Measurements from ENCODE around the gene SPATA31D4.
A peak's percentile ranks its signal among the peaks of the same experiment; 100 is the strongest.
"Not testable (repeated sequence)": the region's sequence is repeated elsewhere in the genome, so short reads cannot be mapped to it uniquely, and the experiment has no call there.

Gene SPATA31D4

DNA sequence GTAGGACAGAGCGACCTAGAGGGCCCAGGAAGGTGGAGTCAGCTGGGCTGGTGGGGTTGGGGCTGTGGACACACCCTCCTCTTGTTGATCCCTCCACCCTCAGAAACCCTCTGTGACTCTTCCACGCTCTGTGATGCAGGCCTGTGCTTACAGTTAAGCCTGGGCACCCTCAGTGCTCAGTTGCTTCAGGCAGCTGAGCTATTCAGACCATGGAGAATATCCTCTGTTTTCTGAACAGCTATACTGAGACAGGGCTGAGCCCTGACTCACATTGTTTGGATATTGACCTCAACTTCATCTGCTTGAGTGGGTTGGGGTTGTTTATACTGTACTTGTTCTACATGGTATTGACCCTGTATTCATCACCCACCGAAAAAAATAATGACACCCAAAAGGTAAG, at the start of gene SPATA31D4:
TSS of gene SPATA31D4 (plus strand) at position 124 of the 400 bp plus-strand sequence. CDS start at position 210, 86 bp downstream.
- not testable (repeated sequence) for DNase-seq

DNA sequence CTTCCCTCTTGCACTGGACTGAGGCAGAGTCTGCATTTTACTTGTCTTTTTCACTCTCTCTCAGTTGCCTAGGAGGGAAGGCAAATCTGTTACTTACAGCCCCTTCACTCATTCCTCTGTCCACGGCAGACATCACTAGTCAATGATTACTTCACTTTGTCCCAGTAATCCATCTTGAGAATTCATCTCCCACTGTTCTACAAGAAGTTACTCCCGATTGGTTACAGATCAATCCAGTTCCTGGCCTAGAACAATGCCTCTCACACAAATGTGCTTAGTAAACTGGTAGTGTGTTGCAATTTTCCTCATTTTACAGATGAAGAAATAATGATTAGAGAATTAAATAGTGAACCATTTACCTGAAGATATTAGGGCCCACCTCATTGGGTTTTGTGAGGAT, 49.7 kb upstream of the SPATA31D4 start:
- no peak for DNase-seq

DNA sequence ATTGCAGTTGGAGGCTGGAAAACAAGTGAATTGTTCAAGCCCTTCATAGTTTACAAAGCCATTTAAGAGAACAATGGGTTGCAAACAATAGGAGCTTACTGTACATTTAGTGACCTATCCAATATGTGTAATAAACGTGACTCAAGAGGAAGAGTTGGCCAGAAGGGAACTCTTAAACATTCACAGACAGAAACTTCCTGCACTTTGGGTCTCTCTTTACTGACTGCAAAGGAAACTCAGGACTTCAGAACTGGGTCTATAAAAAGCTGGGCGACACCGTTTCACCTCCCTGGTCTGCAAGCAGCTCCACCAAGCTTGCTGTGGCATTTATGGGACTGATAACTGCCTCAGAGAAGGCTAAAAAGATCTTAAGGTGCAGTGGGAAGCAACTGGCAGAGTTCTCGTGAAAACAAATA, 48.7 kb upstream of the SPATA31D4 start:
- DNase-seq = no peak

DNA sequence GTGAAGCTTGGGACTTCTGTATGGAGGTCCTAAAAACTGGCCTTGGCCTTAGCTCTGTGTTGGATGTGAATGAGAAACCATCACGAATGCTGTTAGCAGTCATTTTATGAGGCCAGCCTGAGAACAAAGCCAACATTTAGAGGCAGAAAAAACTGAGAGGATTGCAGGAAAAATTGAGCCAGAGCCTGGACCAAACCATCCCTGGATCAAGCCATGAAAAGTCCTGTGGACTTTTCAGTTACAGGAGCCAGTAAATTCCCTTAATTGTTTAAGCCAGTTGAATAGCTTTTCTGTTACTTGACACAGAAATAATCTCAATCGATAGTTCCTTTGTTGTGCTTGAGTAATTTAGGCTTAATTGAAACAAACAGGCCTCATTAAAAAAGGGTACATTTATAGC, 42.6 kb upstream of the SPATA31D4 start:
- DNase-seq = no peak

DNA sequence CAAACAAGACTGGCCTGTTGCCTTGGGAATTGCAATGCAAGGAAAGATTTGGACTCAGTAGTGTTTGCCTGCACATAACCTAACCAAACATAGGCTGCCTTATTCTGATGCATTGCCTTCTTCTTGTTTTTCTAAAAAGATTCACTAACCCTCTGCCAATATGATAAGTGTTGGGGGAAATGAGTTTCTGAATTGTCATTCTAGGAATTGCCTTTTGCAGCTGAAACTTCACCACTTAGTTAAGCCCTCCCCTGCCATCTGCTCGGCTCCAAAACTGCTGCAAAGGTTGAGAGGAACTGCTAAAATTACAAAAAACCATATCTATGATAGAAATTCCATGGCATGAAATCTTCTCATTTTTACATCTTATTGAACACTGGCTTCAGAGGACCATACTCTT, 41.6 kb upstream of the SPATA31D4 start:
- no peak for DNase-seq

DNA sequence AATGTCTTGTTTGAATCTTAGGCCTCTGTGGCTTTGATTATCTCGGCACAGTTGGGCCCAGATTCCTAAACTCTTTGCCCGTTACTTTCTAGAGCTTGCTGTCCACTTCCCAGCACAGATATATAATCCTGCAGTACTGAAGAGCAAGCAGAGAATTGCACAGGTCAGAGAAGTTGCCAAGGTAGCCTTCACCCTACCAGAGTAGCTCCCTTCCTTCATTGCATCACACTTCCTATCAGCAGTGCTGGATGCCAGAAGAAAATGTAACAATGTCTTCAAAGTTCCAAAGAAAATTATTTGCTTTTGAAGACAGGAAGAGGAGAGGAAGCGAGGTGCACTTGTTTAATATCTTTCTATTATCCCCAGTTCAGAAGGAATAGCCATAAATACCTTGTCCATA, 38.1 kb upstream of the SPATA31D4 start:
- DNase-seq = no peak

DNA sequence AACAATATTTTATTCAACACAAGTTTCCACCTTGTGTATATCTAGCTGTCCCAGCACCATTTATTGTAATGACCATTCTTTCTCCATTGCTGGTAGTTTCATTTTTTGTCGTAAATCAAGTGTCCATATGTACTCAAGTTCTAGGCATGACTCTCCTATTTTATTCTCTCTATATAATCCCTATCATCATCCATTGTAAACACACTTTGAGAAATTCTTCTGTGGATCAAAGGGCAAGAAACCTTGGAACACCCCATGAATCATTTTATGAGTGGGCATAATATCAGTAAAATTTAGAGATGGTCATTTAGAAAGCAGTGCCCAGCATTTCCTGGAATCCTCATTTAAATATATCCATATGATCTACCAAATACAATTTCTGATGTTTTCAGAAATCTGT, 35.8 kb upstream of the SPATA31D4 start:
- no peak for DNase-seq

DNA sequence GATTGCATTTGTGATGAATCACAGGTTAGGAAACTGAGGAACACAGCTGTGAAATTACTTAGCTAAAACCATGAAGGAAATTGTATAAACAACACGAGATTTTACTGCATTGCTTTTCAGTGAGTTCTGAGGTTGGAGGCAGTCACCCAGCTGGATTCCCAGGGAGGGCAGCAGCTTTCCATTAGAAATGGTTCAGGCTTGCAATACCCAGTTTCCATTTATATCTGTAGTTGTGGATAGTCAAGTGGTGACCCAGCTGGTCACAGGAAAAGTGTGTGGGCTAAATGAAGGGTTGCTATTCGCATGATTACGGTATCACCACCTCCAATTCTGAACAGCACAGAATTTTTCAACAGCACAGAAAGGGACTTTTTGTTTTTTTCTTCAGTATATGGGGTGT, 34.3 kb upstream of the SPATA31D4 start:
- DNase-seq = no peak

DNA sequence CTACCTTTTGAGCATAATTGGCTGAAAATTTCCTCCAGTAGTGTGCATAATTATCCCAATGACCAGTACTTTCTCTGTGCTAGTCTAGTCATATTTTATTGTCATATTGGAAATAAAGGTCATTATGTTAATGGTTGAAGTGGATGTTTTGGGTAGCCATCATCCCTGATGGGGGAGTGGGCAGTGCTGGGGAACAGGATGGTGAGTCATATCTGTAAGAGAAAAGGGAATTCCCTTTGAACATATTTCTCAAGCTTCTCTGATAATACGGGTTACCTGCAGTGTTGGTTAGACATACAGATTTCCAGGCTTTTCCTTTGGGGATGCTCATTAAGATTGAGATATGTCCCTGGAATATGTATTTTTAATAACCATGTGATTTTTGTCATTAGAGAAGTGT, 33.3 kb upstream of the SPATA31D4 start:
- no peak for DNase-seq

DNA sequence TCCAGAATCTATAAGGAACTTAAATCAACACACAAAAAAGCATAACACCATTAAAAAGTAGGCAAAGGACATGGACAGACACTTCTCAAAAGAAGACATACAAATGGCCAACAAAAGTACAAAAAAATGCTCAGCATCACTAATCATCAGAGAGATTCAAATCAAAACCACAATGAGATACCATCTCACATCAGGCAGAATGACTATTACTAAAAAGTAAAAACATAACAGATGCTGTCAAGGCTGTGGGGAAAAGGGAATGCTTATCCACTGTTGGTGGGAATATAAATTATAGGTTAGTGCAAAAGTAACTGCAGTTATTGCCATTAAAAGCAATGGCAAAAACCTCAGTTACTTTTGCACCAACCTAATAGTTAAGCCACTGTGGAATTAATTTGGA, 32.2 kb upstream of the SPATA31D4 start:
- peak; percentile 80 for DNase-seq

DNA sequence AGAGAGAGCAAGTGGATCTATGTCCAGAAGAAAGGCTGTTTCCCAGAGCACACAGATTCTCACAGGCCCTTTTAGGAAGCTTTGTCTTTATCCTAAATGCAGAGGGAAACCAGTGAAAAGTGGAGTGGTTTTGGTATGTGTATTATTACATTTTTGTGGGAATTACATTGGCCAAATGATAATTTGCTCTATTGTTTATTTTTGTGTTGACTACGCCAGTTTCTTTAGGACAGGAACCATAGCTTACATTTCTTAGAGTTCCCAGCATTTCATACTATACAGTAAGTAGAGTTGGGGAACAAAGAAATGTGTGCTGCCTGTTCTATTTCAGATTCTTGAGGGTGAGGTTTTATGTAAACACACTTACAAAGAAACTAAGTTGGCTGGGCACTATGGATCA, 29.4 kb upstream of the SPATA31D4 start:
- DNase-seq = no peak

DNA sequence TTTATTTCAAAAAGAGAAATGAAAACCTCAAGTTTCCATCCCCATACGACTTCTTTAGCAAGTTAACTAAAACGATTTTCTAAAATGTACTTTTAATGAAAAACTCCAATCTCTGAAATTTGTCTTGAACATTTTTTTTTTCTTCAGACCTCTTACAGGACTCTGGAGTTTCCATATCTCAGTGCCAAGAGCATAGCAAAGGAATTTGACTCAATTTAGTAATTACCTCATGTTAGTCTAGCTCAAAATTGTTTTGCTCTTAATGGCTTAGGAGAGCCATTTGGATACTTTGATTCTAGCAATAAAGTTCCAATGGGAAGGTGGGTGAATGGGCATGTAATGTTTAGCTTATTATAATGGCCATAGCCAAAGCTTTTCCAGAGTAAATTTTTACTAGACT, 26.0 kb upstream of the SPATA31D4 start:
- DNase-seq = no peak

DNA sequence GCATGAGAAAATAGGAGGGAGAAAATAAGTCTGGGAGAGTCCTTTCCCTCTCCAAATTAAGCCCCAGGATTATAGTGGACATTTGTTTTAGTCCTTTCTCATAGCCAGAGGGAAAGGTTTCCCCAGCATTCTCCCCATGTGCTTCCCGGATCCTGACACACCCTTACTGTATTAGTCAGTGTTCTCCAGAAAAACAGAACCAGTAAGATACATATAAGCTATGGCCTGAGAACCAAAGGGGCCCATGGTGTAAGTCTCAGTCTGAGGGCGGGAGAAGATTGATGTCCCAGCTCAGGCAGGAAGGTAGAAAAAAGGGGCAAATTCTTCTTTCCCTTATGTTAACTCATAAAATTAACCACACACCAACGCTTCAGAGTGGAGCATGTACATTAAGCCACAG, 25.6 kb upstream of the SPATA31D4 start:
- DNase-seq = no peak

DNA sequence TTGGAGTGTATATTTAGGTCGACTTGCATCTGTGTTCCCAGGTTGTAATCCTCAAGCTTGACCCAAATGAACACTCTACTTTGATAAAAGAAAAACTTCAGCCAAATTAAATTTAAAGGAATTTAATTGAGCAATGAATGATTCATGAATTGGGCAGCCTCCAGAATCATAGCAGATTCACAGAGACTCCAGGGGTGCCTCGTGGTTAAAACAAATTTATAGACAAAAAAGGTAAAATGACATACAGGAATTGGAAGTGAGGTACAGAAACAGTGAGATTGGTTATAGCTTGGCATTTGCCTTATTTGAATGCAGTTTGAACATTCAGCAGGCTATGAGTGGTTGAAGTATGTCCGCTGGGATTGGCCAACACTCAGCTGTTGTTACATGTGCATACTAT, 21.6 kb upstream of the SPATA31D4 start:
- DNase-seq = no peak

DNA sequence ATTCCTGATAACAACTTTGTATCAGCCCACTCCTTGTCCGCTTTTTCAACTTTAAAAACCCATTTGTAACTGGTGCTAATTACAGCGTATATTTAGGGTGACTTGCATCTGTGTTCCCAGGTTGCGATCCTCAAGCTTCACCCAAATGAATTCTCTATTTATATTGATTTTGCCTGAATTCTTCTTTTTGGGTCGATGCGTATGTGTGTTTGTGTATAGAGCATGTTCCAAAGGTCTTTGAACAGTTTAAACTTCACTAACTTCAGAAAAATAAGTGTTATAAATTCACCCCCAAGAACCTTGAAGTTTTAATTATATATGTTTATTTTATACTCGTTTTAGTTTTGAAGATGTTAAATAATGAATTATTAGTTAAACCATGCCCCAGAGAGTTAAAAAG, 16.1 kb upstream of the SPATA31D4 start:
- no peak for DNase-seq

DNA sequence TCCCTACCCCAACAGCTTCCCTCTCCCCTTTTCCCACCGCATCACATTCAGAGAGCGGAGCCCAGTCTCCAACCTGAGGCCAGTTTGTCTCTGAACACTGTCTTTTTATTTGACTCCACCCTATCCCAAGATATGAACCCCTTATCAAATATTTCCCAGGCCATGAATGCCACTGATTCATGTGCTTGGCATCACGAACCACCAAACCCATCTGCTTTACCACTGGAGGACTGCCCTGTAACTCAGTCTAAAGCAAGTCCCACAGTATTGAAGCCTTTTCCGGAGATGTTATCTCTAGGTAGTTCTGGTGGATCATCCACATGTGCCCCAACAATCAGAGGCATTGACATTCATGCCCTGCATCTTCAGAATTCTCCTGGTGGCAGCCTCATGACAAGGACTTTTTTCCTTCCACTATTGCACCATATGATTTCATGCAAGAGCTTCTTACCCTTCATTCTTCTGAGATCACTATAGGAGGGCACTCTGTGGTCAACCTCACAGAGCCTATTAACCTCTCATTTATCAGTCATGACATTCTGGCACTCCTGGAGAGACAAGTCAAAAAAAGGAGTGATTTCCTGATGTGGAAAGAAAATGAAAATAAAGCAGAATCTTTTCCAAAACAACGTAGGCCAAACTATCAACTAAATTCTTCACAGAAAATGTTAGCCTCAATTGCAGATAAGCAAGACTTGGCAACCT, 12.3 kb upstream of the SPATA31D4 start:
- no peak for DNase-seq

DNA sequence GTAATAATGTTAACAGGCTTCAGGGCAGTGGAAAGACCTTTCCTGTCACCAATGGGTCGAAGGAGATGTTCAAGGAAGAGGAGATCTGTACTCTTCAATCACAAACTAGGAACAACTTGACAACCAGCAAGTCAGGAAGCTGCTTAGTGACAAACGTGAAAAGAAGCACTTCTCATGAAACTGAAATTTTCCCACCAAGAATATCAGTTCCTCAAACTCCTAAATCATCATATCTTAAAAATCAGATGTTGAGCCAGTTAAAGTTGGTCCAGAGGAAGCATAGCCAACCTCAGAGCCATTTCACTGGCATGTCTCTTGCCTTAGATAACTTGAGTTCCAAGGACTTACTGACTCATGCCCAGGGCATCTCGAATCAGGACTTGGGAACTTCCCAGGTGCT, 9.7 kb upstream of the SPATA31D4 start:
- DNase-seq = not testable (repeated sequence)

DNA sequence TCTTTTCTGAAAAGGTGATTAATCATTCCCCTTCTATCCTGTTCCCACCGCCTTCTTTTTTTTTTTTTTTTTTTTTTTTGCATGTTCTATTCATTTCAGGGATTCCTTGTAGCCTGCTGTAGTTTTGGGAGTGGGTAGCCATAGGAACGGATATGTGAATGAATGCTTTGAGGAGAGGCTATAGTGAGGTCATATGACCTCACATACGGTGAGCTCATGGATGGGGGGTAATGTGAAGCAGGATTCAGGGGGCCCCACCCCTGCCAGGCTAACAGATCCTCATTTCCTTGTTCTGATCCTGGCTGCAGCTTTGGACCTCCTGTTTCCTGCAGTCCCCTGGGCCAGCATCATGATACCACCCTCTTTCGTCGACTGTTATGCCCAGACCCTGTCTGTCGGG, 1.9 kb downstream of the SPATA31D4 start:
- not testable (repeated sequence) for DNase-seq

DNA sequence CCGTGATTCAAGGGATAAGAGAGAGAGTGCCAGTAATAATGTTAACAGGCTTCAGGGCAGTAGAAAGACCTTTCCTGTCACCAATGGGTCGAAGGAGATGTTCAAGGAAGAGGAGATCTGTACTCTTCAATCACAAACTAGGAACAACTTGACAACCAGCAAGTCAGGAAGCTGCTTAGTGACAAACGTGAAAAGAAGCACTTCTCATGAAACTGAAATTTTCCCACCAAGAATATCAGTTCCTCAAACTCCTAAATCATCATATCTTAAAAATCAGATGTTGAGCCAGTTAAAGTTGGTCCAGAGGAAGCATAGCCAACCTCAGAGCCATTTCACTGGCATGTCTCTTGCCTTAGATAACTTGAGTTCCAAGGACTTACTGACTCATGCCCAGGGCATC, 5.3 kb downstream of the SPATA31D4 start:
- not testable (repeated sequence) for DNase-seq

DNA sequence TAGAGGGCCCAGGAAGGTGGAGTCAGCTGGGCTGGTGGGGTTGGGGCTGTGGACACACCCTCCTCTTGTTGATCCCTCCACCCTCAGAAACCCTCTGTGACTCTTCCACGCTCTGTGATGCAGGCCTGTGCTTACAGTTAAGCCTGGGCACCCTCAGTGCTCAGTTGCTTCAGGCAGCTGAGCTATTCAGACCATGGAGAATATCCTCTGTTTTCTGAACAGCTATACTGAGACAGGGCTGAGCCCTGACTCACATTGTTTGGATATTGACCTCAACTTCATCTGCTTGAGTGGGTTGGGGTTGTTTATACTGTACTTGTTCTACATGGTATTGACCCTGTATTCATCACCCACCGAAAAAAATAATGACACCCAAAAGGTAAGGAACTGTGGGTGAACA, 15.2 kb downstream of the SPATA31D4 start, which contains the start of gene SPATA31D3:
TSS of gene SPATA31D3 (plus strand) at position 108 of the 400 bp plus-strand sequence. CDS start at position 194, 86 bp downstream.
- DNase-seq = not testable (repeated sequence)

DNA sequence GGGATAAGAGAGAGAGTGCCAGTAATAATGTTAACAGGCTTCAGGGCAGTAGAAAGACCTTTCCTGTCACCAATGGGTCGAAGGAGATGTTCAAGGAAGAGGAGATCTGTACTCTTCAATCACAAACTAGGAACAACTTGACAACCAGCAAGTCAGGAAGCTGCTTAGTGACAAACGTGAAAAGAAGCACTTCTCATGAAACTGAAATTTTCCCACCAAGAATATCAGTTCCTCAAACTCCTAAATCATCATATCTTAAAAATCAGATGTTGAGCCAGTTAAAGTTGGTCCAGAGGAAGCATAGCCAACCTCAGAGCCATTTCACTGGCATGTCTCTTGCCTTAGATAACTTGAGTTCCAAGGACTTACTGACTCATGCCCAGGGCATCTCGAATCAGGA, 20.4 kb downstream of the SPATA31D4 start:
- not testable (repeated sequence) for DNase-seq

DNA sequence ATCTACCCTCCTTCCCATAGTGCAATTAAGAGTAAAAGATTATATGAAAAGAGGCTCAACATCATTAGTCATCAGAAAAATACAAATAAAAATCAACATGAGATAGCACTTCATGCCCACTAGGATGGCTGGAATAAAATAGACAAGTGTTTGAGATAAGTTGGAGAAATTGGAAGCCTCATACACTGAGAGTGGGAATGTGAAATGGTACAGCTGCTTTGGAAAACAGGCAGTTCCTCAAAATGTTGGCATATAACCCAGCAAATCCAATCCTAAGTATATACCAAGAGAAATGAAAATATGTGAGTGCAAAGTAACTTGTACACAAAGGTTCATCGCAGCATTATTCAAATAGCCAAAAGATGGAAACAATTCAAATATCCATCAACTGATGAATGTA, 24.9 kb downstream of the SPATA31D4 start:
- no peak for DNase-seq

DNA sequence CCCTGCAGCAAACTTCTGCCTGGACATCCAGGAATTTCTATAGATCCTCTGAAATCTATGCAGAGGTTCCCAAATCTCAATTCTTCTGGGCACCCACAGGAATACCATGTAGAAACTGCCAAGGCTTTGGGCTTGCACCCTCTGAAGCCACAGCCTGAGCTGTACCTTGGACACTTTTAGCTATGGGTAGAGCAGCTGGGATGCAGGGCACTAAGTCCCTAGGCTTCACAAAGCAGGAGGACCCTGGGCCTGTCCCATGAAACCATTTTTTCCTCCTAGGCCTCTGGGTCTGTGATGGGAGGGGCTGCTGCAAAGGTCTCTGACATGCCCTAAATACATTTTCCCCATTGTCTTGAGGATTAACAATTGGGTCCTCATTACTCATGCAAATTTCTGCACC, 27.4 kb downstream of the SPATA31D4 start:
- no peak for DNase-seq

DNA sequence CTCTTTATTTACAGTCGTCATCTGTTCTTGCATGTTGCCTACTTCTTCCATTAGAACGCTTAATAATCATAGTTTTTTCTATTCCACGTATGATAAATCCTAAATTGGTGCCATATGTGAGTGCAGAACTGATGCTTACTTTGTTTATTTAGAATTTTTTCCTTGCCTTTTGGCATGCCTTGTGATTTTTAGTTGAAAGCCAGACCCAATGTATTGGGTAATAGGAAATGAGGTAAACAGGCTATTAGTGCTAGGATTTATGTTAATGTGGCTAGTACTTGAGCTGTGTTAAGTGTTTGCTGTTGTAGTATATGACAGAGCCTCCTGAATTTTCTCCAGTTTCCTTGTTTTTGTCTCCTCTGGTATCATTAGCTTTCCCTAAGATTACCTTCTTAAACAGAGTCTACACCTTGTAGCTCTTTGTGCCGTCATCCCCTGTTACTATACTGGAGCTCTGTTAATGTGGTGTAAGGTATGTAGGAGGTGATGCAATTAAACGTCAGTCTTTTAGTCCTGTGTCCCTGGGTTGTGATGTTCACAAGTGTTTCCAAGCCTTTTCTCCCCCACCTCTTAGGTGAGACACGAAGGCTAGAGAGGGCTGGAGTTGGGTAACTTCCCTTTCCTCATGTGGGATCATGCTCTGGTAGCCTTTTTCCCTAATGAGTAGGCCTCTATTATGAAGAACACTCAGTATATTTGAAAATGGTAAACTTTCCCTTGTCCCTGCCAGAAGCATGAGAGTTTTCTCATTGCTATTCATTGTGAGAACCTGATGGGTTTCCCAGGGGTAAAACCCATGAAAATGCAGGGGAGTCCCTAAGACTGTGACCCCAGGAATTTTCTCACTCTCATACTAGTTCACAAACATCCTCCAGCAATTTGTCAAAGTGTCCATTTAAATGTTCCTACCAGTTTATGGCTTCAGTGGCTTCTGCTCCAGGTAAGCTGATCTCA, 36.3 kb downstream of the SPATA31D4 start:
- DNase-seq = no peak
